Testis (tissue), 3 donors: Measurements from ENCODE around the gene QRFP. TPM values are rescaled to one million over a fixed set of nuclear protein-coding genes. Genes with fewer than 3 reads are reported as not detected.

ENCODE experiments used
- DNase-seq: peaks from one replicate; pipeline ENCODE4 v3.0.0-alpha.2; 2019
- H3K27ac ChIP-seq, 2 donors: fragments of 200-600 bp; sonication (generic); one replicate each; pipeline ENCODE4 v1.5.1; 2019
- H3K27me3 ChIP-seq: fragments of 200-600 bp; sonication (generic); one replicate; pipeline ENCODE4 v1.5.1; 2019
- H3K36me3 ChIP-seq: fragments of 200-600 bp; sonication (generic); one replicate; pipeline ENCODE4 v1.5.1; 2017; ENCODE audit warnings: low read depth; ENCODE audit errors: missing control alignments
- H3K4me1 ChIP-seq: fragments of 200-600 bp; sonication (generic); one replicate; pipeline ENCODE4 v1.5.1; 2019
- H3K4me3 ChIP-seq, 2 donors: fragments of 200-600 bp; sonication (generic); one replicate each; pipeline ENCODE4 v1.5.1; 2017 to 2019
- H3K9me3 ChIP-seq: fragments of 200-600 bp; sonication (generic); one replicate; pipeline ENCODE4 v1.5.1; 2017
- CTCF ChIP-seq, 3 experiments: fragments of 450-650 bp in 2 of 3; fragments of 200-600 bp in 1 of 3; sonication (generic) in 1 of 3; IDR thresholded peaks; one replicate each; pipeline ENCODE4 v1.5.1; 2016 to 2019; ENCODE audit warnings: antibody characterized with exemption in 3 of 3, mild to moderate bottlenecking in 2 of 3, moderate library complexity in 1 of 3
- POLR2A ChIP-seq: fragments of 450-650 bp; IDR thresholded peaks from one replicate; pipeline ENCODE4 v1.6.1; 2017; ENCODE audit warnings: antibody characterized with exemption, mild to moderate bottlenecking, moderate library complexity
- WGBS, 2 donors: methylation state at CpG; one replicate each; pipeline ENCODE4 v1.1.5; 2018; 5-methylcytosine and 5-hydroxymethylcytosine counted together
- intact Hi-C: fragments of 100-400 bp; cut with DNase I; formaldehyde crosslinking; loops from one replicate; pipeline ENCODE4 v1.15.1; 2023; ENCODE audit warnings: low total_unique reads
- polyA plus RNA-seq: library from polyadenylated mRNA; stranded (reverse); fragments of 350-450 nt; fragmentation: Illumina TruSeq; extraction: RNeasy Lipid Tissue Mini Kit (QIAGEN cat#74804); gene quantifications from one replicate; pipeline ENCODE4 v1.2.3, GENCODE V29; 2014; ENCODE audit warnings: low read depth, low replicate concordance; ENCODE audit not compliant: insufficient read depth
- total RNA-seq, 2 donors: library from RNA; depleted of rRNA; stranded (reverse); fragments of >200 nt; gene quantifications; one replicate each; pipeline ENCODE4 v1.2.3, GENCODE V29; 2016

Gene QRFP
- total and polyA plus RNA-seq, 3 donors from 2014 or later = 0.24 TPM; not detected in 2

GRCh38 chr9:130908146-130908877 lies 11.7 kb upstream of the QRFP start:
- WGBS, 2 donors = 69 to 83% methylated on average over 9 to 22 of the region's 22 CpGs
- no peak for DNase-seq
- TF ChIP-seq CTCF (IDR thresholded peaks at IDR 0.05) (no peak), POLR2A (no peak)
- Histone ChIP-seq H3K36me3 (no peaks in the 10 kb centered on the region), H3K9me3 (no peaks in the 10 kb centered on the region), H3K27me3 (no peaks in the 10 kb centered on the region), H3K4me1 (no peaks in the 10 kb centered on the region), H3K4me3 (no peak overlapping the region), H3K27ac (no peak overlapping the region)
- intact Hi-C loops = no loop called here

DNA sequence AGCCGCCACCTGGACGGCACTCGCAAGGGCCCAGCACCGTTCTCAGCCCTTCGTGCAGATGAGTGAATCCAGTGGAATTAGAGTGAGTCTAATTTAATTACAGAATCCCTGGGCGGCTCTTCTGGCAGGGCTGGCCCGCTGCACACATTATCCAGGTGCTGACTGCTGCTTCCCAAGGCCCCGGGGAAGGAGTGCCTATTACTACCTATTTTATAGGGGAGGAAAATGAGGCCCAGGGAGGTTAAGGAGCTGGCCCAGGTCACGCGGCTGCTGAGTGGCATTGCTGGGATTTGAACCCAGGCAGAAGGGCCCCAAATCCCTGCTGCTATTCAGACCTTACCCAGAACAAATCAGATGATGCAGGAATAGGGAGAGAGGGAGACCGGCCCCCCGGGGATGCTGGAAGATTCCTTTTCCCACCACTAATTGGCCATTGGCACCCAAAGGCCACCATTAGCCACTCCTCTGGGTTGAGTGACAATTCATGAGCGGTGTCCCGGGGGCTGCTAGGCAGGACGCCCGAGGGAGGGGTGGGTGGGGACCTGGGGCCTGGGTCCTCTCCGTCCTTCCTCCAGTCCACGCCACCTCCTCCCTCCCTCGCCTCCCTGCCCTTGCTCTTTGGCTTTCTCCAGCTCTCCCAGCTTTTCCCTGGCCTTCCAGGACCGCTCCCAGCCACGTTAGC lies 10.3 kb upstream of the QRFP start:
- intact Hi-C loops = no loop called here
- Histone ChIP-seq H3K4me1 (no peaks in the 10 kb centered on the region), H3K36me3 (no peaks in the 10 kb centered on the region), H3K27me3 (no peaks in the 10 kb centered on the region), H3K27ac (no peak overlapping the region), H3K4me3 (no peak overlapping the region), H3K9me3 (no peaks in the 10 kb centered on the region)
- DNase-seq = no peak
- TF ChIP-seq POLR2A (no peak), CTCF (IDR thresholded peaks at IDR 0.05) (no peak)
- 79 to 82% methylated on average over 13 to 21 of the region's 21 CpGs for WGBS, 2 donors

- Histone ChIP-seq H3K27me3 (no peaks in the 10 kb centered on the region), H3K4me3 (no peak overlapping the region), H3K27ac (no peak overlapping the region), H3K9me3 (no peaks in the 10 kb centered on the region), H3K36me3 (no peaks in the 10 kb centered on the region), H3K4me1 (no peaks in the 10 kb centered on the region)
- TF ChIP-seq POLR2A (no peak), CTCF (IDR thresholded peaks at IDR 0.05) (no peak)
- DNase-seq = peak; percentile 71
- intact Hi-C loops = no loop called here
- 65 to 76% methylated on average over 18 to 24 of the region's 24 CpGs for WGBS, 2 donors
These were observed 9.5 kb upstream of the QRFP start for GRCh38 chr9:130905902-130906734.

DNA sequence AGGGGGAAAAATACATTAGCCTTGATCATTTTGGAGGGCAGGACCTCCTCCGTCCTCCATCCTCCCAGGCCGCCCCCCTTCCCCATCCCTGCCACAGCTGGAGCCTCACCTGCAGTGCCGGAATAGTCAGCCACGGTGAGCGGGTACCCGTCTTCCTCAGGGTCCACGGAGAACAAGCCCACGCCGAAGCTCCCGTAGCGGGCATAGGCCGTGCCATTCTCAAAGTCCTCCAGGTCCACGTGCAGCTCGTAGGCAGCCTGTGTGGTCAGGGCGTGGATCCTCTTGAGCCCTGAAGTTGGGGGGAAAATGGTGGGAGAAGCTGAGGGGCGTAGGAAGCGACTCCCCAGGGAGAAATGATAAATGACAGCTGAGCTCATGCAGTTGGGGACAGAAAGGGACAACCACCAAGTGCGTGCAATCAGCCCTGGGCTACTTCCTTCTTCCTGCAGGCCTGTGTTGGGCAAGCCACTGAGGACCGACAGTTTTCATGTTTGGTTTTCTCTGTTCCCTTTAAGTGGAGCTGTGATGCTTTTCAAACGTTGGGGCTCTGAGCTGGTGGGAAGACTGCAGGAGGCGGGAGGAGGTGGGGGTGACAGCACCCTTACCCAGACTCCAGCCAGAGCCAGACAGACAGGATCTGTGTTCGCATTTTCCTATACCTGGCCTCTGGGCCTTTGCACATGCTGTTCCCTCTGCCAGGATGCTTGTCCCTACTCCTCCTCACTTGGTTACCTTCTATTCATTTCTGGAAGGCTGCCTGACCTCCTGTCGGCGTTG lies 8.7 kb upstream of the QRFP start:
- Histone ChIP-seq H3K4me3 (no peak overlapping the region), H3K9me3 (no peaks in the 10 kb centered on the region), H3K36me3 (no peaks in the 10 kb centered on the region), H3K27me3 (no peaks in the 10 kb centered on the region), H3K4me1 (no peaks in the 10 kb centered on the region), H3K27ac (no peak overlapping the region)
- intact Hi-C loops = no loop called here
- TF ChIP-seq CTCF (IDR thresholded peaks at IDR 0.05) (no peak), POLR2A (no peak)
- DNase-seq = no peak
- WGBS, 2 donors = 92 to 95% methylated on average over 24 of the region's 24 CpGs
